IMR-90 (cell line): ENCODE data around the gene SATL1. TPM values are rescaled to one million over a fixed set of nuclear protein-coding genes. Genes with fewer than 3 reads are reported as not detected.

Experiments
- ATAC-seq: fragments of 200-7000 bp; cut with Tn5 transposase; 2 replicates; pipeline ENCODE4 v1.9.1; 2020; ENCODE audit warnings: low read depth, mild to moderate bottlenecking, moderate library complexity
- BruUV-seq: library from RNA; stranded (reverse); fragments of 400-500 nt; replicated peaks from 2 replicates; lab custom pipeline; 2021; lab: Mats Ljungman, UMichigan
- CTCF ChIA-PET: fragments of 300-600 bp; formaldehyde crosslinking; extraction: SDS; loops from one replicate; lab custom pipeline; 2021; ENCODE audit warnings: antibody characterized with exemption; lab: Yijun Ruan, JAX
- POLR2A ChIA-PET: fragments of 300-600 bp; sonication (Branson Sonifier 250); formaldehyde crosslinking; loops from one replicate; lab custom pipeline; 2022; ENCODE audit warnings: antibody characterized with exemption; ENCODE audit not compliant: unreplicated experiment; lab: Charles Lee
- DNase-seq: peaks from one replicate; pipeline ENCODE4 v3.0.0; 2013
- H2AFZ ChIP-seq: replicated peaks from 2 replicates; pipeline ENCODE3; 2013; ENCODE audit warnings: low read length, mild to moderate bottlenecking; ENCODE audit not compliant: poor library complexity
- H2AK5ac ChIP-seq: 2 replicates; pipeline ENCODE4 v1.6.1; 2013; ENCODE audit warnings: low read depth, low read length, inconsistent platforms
- H2AK9ac ChIP-seq: replicated peaks from 2 replicates; pipeline ENCODE3; 2013; ENCODE audit warnings: mild to moderate bottlenecking, low read depth, low read length, moderate library complexity; ENCODE audit not compliant: poor library complexity
- H2BK120ac ChIP-seq: 2 replicates; pipeline ENCODE4 v1.6.1; 2013; ENCODE audit warnings: low read depth, low read length, inconsistent platforms
- H2BK15ac ChIP-seq: 3 replicates; pipeline ENCODE4 v1.6.1; 2013; ENCODE audit warnings: low read depth, low read length, inconsistent platforms
- H2BK20ac ChIP-seq: 2 replicates; pipeline ENCODE4 v1.6.1; 2013; ENCODE audit warnings: low read depth, mild to moderate bottlenecking, inconsistent platforms, low read length, moderate library complexity
- H2BK5ac ChIP-seq: 2 replicates; pipeline ENCODE4 v1.6.1; 2013; ENCODE audit warnings: mild to moderate bottlenecking, low read depth, low read length, inconsistent platforms; ENCODE audit not compliant: poor library complexity, severe bottlenecking
- H3K14ac ChIP-seq: replicated peaks from 2 replicates; pipeline ENCODE4 v1.6.1; 2013; ENCODE audit warnings: low read depth, low read length, inconsistent platforms
- H3K18ac ChIP-seq: 2 replicates; pipeline ENCODE4 v1.6.1; 2013; ENCODE audit warnings: low read depth, low read length, control low read depth
- H3K23ac ChIP-seq: 2 replicates; pipeline ENCODE4 v1.6.1; 2013; ENCODE audit warnings: low read depth, low read length, inconsistent platforms
- H3K27ac ChIP-seq: 2 replicates; pipeline ENCODE4 v1.5.1; 2013; ENCODE audit warnings: mild to moderate bottlenecking, control low read depth, low read length; ENCODE audit not compliant: insufficient read depth
- H3K27me3 ChIP-seq: 2 replicates; pipeline ENCODE4 v1.6.1; 2013; ENCODE audit warnings: low read length; ENCODE audit not compliant: control insufficient read depth, insufficient read depth
- H3K36me3 ChIP-seq: 2 replicates; pipeline ENCODE4 v1.6.1; 2013; ENCODE audit warnings: low read length, mixed read lengths; ENCODE audit not compliant: control insufficient read depth, insufficient read depth
- H3K4ac ChIP-seq: 2 replicates; pipeline ENCODE4 v1.6.1; 2013; ENCODE audit warnings: low read depth, low read length, inconsistent platforms
- H3K4me1 ChIP-seq: 2 replicates; pipeline ENCODE4 v1.6.1; 2013; ENCODE audit warnings: low read length, mixed read lengths; ENCODE audit not compliant: control insufficient read depth, insufficient read depth
- H3K4me2 ChIP-seq: 2 replicates; pipeline ENCODE4 v1.6.1; 2013; ENCODE audit warnings: low read depth, mild to moderate bottlenecking, control low read depth, low read length, moderate library complexity
- H3K4me3 ChIP-seq: 2 replicates; pipeline ENCODE4 v1.5.1; 2013; ENCODE audit warnings: low read depth, mild to moderate bottlenecking, control low read depth, low read length, moderate library complexity; ENCODE audit not compliant: insufficient read depth
- H3K56ac ChIP-seq: 2 replicates; pipeline ENCODE4 v1.6.1; 2013; ENCODE audit warnings: low read length, inconsistent platforms; ENCODE audit not compliant: insufficient read depth; ENCODE audit errors: extremely low read depth
- H3K79me1 ChIP-seq, 2 experiments: 2 replicates each; pipeline ENCODE4 v1.6.1; 2013; ENCODE audit warnings: low read length in 2 of 2, inconsistent platforms in 1 of 2, low read depth in 1 of 2
- H3K9ac ChIP-seq: 2 replicates; pipeline ENCODE4 v1.6.1; 2013; ENCODE audit warnings: low read depth, low read length, control low read depth
- H3K9me1 ChIP-seq: 2 replicates; pipeline ENCODE4 v1.6.1; 2013; ENCODE audit warnings: low read length, inconsistent platforms; ENCODE audit not compliant: insufficient read depth
- H3K9me3 ChIP-seq: 2 replicates; pipeline ENCODE4 v1.6.1; 2013; ENCODE audit warnings: low read length; ENCODE audit not compliant: control insufficient read depth, insufficient read depth
- H4K20me1 ChIP-seq: 2 replicates; pipeline ENCODE4 v1.6.1; 2013; ENCODE audit warnings: low read length, inconsistent platforms; ENCODE audit not compliant: insufficient read depth
- H4K5ac ChIP-seq: 2 replicates; pipeline ENCODE4 v1.6.1; 2013; ENCODE audit warnings: mild to moderate bottlenecking, low read depth, low read length, control low read depth
- H4K8ac ChIP-seq, 2 experiments: 2 replicates each; pipeline ENCODE4 v1.6.1; 2013; ENCODE audit warnings: low read depth in 2 of 2, low read length in 2 of 2, control low read depth in 1 of 2, inconsistent platforms in 1 of 2
- H4K91ac ChIP-seq: 2 replicates; pipeline ENCODE4 v1.6.1; 2013; ENCODE audit warnings: low read depth, low read length, inconsistent platforms; ENCODE audit not compliant: insufficient read depth
- BHLHE40 ChIP-seq: fragments of 150-350 bp; IDR thresholded peaks from 2 replicates; pipeline ENCODE4 v1.6.1; 2016; ENCODE audit warnings: mild to moderate bottlenecking, low read depth, low read length
- CEBPB ChIP-seq: IDR thresholded peaks from 2 replicates; pipeline ENCODE4 v1.6.1; 2012; ENCODE audit warnings: low read depth, low read length, improper control_type of control experiment
- CHD1 ChIP-seq: IDR thresholded peaks from 2 replicates; pipeline ENCODE4 v1.6.1; 2012; ENCODE audit warnings: low read depth, low read length, improper control_type of control experiment
- ELK1 ChIP-seq: fragments of 150-350 bp; IDR thresholded peaks from 2 replicates; pipeline ENCODE4 v1.6.1; 2016; ENCODE audit warnings: low read depth, mild to moderate bottlenecking, low read length, moderate library complexity, borderline replicate concordance
- FOS ChIP-seq: fragments of 150-350 bp; IDR thresholded peaks from 2 replicates; pipeline ENCODE4 v1.6.1; 2016; ENCODE audit warnings: low read depth, low read length
- MAFK ChIP-seq: IDR thresholded peaks from 2 replicates; pipeline ENCODE4 v1.6.1; 2012; ENCODE audit warnings: low read depth, low read length, improper control_type of control experiment
- MAZ ChIP-seq: IDR thresholded peaks from 2 replicates; pipeline ENCODE4 v1.6.1; 2012; ENCODE audit warnings: low read depth, mild to moderate bottlenecking, low read length, improper control_type of control experiment, moderate library complexity, borderline replicate concordance
- MXI1 ChIP-seq: IDR thresholded peaks from 2 replicates; pipeline ENCODE4 v1.6.1; 2012; ENCODE audit warnings: low read depth, mild to moderate bottlenecking, low read length, moderate library complexity, borderline replicate concordance
- NFE2L2 ChIP-seq: fragments of 150-350 bp; IDR thresholded peaks from 2 replicates; pipeline ENCODE4 v1.6.1; 2016; ENCODE audit warnings: low read depth, mild to moderate bottlenecking, low read length
- POLR2A ChIP-seq: IDR thresholded peaks from 2 replicates; pipeline ENCODE4 v1.6.1; 2012; ENCODE audit warnings: mild to moderate bottlenecking, low read depth, low read length
- RAD21 ChIP-seq: IDR thresholded peaks from 2 replicates; pipeline ENCODE4 v1.6.1; 2012; ENCODE audit warnings: low read length, improper control_type of control experiment
- RCOR1 ChIP-seq: IDR thresholded peaks from 2 replicates; pipeline ENCODE4 v1.6.1; 2012; ENCODE audit warnings: mild to moderate bottlenecking, low read length, improper control_type of control experiment; ENCODE audit not compliant: insufficient replicate concordance
- RFX5 ChIP-seq: IDR thresholded peaks from 2 replicates; pipeline ENCODE4 v1.8.0; 2012; ENCODE audit warnings: low read depth, mild to moderate bottlenecking, low read length, moderate library complexity
- SMC3 ChIP-seq: fragments of 150-350 bp; IDR thresholded peaks from 2 replicates; pipeline ENCODE4 v1.6.1; 2016; ENCODE audit warnings: low read depth, mild to moderate bottlenecking, antibody characterized with exemption, low read length, moderate library complexity
- WGBS, 2 experiments: methylation state at CpG; one replicate each; pipeline versions ENCODE4 v1.1.5 to v1.1.7; 2013; ENCODE audit warnings: missing lambda C conversion rate in 2 of 2; ENCODE audit not compliant: insufficient read length in 1 of 2; ENCODE audit errors: extremely low coverage in 2 of 2; 5-methylcytosine and 5-hydroxymethylcytosine counted together
- dilution Hi-C: fragments of 300-500 bp; cut with HindIII; formaldehyde crosslinking; loops from one replicate; pipeline ENCODE4 v1.14.3; 2018; ENCODE audit warnings: low sequenced_read_pairs; ENCODE audit not compliant: unreplicated experiment
- in situ Hi-C: fragments of 300-500 bp; cut with MboI; formaldehyde crosslinking; loops from 3 replicates; pipeline ENCODE4 v1.14.3; 2019; ENCODE audit warnings: low sequenced_read_pairs, inconsistent platforms, mixed read lengths
- intact Hi-C: fragments of 100-400 bp; cut with micrococcal nuclease; formaldehyde crosslinking; loops from 2 replicates; pipeline ENCODE4 v1.10.0; 2022
- polyA plus RNA-seq, 3 experiments: library from polyadenylated mRNA; depleted of rRNA; stranded (reverse); fragments of >200 nt; gene quantifications; 2 replicates each; pipeline ENCODE4 v1.2.3, GENCODE V29; 2012; ENCODE audit warnings: low replicate concordance in 1 of 3
- total RNA-seq: library from RNA; depleted of rRNA; stranded (reverse); fragments of >200 nt; gene quantifications from 2 replicates; pipeline ENCODE4 v1.2.3, GENCODE V29; 2012
- TF ChIP-seq, protein P1 (sequence below): fragments of 150-350 bp; IDR thresholded peaks from 2 replicates; pipeline ENCODE4 v1.6.1; 2017; ENCODE audit warnings: mild to moderate bottlenecking, antibody characterized with exemption, low read length, low read depth
- TF ChIP-seq, protein P2 (sequence below): conservative IDR thresholded peaks from 2 replicates; pipeline ENCODE4 v1.5.1; 2012; ENCODE audit warnings: mild to moderate bottlenecking, low read depth, low read length, improper control_type of control experiment

The SATL1 gene
- total and polyA plus RNA-seq, 2 of the 4 experiments (the other 2 are of a cell fraction), result not detected

DNA sequence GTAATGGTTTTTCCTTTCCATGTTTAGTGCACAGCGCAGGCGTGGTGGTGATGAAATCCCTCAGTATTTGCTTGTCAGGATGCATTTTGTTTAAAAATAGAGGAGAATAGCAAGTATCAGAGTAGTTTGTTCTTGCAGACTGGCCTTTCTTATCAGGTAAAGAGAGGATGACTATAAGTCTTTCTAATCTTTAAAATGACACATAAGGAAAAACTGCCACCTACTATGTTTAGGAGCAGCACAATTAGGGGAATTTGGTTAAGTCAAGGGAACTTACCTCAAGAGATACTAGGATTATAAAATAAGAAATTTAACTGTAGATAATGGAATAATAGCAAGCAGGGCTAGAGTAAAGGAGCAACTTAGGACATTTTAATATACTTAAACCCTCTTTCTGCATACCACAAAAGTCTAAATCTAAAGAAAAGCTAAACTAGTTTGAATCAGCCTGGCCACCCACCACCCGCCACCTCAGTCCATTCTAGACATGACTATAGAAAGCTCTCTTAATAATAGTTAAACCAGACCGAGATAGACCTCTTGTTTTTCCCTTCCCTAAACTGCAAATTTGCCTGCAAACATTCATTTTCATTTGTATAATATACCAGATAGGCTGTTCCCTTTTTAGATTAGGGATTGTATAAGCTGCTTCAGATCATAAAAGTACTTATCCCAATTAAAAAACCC is 177.9 kb downstream of the SATL1 start:
- no peaks in the 10 kb centered on the region for H3K79me1 ChIP-seq
- no peak overlapping the region for H2BK5ac ChIP-seq
- H2BK120ac ChIP-seq, result no peak overlapping the region
- H3K14ac ChIP-seq, result no peak overlapping the region
- no peak overlapping the region for H3K4ac ChIP-seq
- H2AFZ ChIP-seq, result no peak overlapping the region
- H3K23ac ChIP-seq, result no peak overlapping the region
- H3K18ac ChIP-seq, result no peak overlapping the region
- in situ Hi-C loops (no loop called here), intact Hi-C loops (no loop called here), dilution Hi-C loops (no loop called here)
- no peak overlapping the region for H3K4me2 ChIP-seq
- H3K9me3 ChIP-seq, result no peaks in the 10 kb centered on the region
- no peak for TF ChIP-seq ELK1
- no peak for TF ChIP-seq BHLHE40
- TF ChIP-seq RCOR1, result no peak
- no peak for TF ChIP-seq CHD1
- no peak for TF ChIP-seq CEBPB
- TF ChIP-seq MAFK, result no peak
- TF ChIP-seq SMC3, result no peak
- TF ChIP-seq MAZ, result no peak
- no peak for TF ChIP-seq POLR2A
- TF ChIP-seq FOS, result no peak
- TF ChIP-seq RFX5, result no peak
- TF ChIP-seq NFE2L2, result no peak
- TF ChIP-seq RAD21, result no peak
- TF ChIP-seq, protein P1, sequence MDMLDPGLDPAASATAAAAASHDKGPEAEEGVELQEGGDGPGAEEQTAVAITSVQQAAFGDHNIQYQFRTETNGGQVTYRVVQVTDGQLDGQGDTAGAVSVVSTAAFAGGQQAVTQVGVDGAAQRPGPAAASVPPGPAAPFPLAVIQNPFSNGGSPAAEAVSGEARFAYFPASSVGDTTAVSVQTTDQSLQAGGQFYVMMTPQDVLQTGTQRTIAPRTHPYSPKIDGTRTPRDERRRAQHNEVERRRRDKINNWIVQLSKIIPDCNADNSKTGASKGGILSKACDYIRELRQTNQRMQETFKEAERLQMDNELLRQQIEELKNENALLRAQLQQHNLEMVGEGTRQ, result no peak
- no peak for TF ChIP-seq MXI1
- TF ChIP-seq, protein P2, sequence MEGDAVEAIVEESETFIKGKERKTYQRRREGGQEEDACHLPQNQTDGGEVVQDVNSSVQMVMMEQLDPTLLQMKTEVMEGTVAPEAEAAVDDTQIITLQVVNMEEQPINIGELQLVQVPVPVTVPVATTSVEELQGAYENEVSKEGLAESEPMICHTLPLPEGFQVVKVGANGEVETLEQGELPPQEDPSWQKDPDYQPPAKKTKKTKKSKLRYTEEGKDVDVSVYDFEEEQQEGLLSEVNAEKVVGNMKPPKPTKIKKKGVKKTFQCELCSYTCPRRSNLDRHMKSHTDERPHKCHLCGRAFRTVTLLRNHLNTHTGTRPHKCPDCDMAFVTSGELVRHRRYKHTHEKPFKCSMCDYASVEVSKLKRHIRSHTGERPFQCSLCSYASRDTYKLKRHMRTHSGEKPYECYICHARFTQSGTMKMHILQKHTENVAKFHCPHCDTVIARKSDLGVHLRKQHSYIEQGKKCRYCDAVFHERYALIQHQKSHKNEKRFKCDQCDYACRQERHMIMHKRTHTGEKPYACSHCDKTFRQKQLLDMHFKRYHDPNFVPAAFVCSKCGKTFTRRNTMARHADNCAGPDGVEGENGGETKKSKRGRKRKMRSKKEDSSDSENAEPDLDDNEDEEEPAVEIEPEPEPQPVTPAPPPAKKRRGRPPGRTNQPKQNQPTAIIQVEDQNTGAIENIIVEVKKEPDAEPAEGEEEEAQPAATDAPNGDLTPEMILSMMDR, result no peak
- H2BK15ac ChIP-seq, result no peak overlapping the region
- H2AK9ac ChIP-seq, result no peak overlapping the region
- ATAC-seq (no peak), DNase-seq (no peak)
- no TSS peak for BruUV-seq
- H4K8ac ChIP-seq, result no peak overlapping the region
- no peak overlapping the region for H3K9ac ChIP-seq
- no peaks in the 10 kb centered on the region for H3K27me3 ChIP-seq
- H2AK5ac ChIP-seq, result no peak overlapping the region
- no peaks in the 10 kb centered on the region for H4K20me1 ChIP-seq
- H3K9me1 ChIP-seq, result no peaks in the 10 kb centered on the region
- no peaks in the 10 kb centered on the region for H3K36me3 ChIP-seq
- POLR2A ChIA-PET, result no interaction called here
- H2BK20ac ChIP-seq, result no peak overlapping the region
- CTCF ChIA-PET, result interaction anchor here (0.7 kb wide), 1 partner anchor 478 kb away, joined by 3 read pairs; no protein-coding TSS in a partner anchor
- no peak overlapping the region for H4K91ac ChIP-seq
- no peaks in the 10 kb centered on the region for H3K4me1 ChIP-seq
- H3K27ac ChIP-seq, result no peak overlapping the region
- H4K5ac ChIP-seq, result no peak overlapping the region
- no peak overlapping the region for H3K4me3 ChIP-seq
- WGBS, 2 experiments, result no CpG with 5 or more reads among the region's 4 CpGs
- H3K56ac ChIP-seq, result no peak overlapping the region
